ENCODE measurements around the gene NIN. TPM values are rescaled to one million over a fixed set of nuclear protein-coding genes. Genes with fewer than 3 reads are reported as not detected.

The NIN gene
- total RNA-seq, 2 experiments from 2014 or later = 70.8 to 71.3 TPM

DNA sequence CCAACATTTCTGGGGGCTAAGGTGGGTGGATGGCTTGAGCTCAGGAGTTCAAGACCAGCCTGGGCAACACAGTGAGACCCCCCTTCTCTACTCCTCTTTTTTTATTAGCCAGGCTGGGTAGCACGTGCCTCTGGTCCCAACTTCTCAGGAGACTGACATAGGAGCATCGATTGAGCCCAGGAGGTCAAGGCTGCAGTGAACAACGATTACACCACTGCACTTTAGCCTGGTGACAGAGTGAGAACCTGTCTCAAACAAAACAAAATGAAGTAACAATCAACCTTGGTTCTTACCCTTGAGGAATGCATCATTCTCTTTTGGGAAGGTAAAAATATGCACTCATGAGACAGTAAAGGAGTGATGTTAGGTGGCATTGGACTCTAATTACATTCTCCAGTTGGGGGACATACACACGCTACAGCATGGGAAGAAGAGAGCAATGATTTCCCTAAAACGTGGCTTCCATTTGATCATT, 3.9 kb upstream of the NIN start:
- no peak overlapping the region for H3K4me3 Mint-ChIP-seq
- CTCF ChIA-PET = interaction anchor here (1.0 kb wide), 1 partner anchor 20 kb away, joined by 3 read pairs; no protein-coding TSS in a partner anchor
- DNase-seq (no peak), ATAC-seq (no peak)
- H3K4me1 Mint-ChIP-seq = peaks cover 40% of the 10 kb centered on the region
- H3K27ac Mint-ChIP-seq = no peak overlapping the region
- peaks cover 1% of the 10 kb centered on the region for H3K36me3 Mint-ChIP-seq
- H3K27me3 Mint-ChIP-seq = peaks cover 6% of the 10 kb centered on the region
- H3K9me3 Mint-ChIP-seq (ENCODE audit: low read depth) = no peaks in the 10 kb centered on the region

DNA sequence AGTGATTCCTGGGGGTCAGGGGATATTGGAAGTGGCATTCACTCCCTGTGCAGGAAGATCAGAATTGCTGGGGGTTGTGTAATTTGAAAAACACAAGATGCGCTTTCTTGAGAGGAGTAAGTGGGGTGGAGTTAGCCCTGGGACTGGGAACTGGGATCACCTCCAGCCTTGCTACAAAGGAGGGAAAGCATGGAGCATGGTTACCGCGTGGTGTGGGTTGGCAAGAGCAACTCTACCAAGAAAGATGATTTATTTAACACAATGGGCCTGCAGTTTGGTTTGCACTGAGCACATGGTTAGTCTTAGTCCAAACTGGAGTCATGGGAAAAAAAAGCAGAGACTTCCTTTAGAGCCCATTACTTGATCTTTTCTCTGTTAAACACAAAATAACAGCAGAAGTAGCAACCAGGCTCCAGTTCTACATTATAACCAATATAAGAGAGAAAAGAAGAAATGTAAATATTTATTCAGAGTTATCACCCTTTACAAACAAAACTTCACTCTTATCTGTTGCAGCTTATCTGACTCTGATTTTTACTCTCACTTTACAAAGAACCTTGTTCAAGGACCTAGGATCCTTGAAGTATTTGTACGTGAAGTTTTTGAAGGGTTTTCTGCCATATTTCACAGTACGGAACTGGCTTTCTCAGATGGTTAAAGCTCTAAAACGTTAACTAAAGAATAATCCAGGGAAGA, 2.1 kb upstream of the NIN start:
- Mint-ChIP-seq H3K4me3 (no peak overlapping the region), H3K27ac (no peak overlapping the region), H3K27me3 (peaks cover 6% of the 10 kb centered on the region), H3K4me1 (peaks cover 43% of the 10 kb centered on the region), H3K9me3 (ENCODE audit: low read depth) (no peaks in the 10 kb centered on the region), H3K36me3 (peaks cover 8% of the 10 kb centered on the region)
- CTCF ChIA-PET = no interaction called here
- no peak for DNase-seq
- no peak for ATAC-seq

DNA sequence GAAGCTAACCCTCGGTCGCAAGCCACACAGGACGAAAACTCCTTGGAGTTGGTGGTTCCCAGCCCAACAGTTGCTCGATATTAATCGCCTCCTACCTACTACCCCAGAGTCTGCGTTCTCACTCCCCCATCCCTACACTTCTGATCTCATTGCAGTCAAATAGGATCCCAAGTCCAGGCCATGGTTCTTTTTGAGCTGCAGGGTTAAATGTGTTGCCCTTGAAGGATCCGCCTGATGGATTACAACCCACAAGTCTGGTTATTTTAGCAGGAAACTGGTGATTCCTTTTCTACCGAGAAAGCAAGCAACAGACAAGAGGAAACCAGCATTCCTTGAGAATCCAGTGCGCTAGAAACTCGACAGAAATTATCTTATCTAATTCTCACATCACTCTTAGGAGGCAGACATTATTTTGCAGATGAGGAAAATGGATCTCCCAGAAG, 785 bp upstream of the NIN start:
- CTCF ChIA-PET = interaction anchor here (1.1 to 1.4 kb wide), 3 partner anchors 27 to 272 kb away, joined by 3 to 5 read pairs (median 3); no protein-coding TSS in a partner anchor
- DNase-seq (no peak), ATAC-seq (no peak)
- H3K36me3 Mint-ChIP-seq = peaks cover 12% of the 10 kb centered on the region
- peak overlapping the region; percentile 84 for H3K27ac Mint-ChIP-seq
- peak overlapping the region; percentile 83 for H3K4me3 Mint-ChIP-seq
- H3K27me3 Mint-ChIP-seq = peaks cover 6% of the 10 kb centered on the region
- H3K9me3 Mint-ChIP-seq (ENCODE audit: low read depth) = no peaks in the 10 kb centered on the region
- peaks cover 49% of the 10 kb centered on the region for H3K4me1 Mint-ChIP-seq

DNA sequence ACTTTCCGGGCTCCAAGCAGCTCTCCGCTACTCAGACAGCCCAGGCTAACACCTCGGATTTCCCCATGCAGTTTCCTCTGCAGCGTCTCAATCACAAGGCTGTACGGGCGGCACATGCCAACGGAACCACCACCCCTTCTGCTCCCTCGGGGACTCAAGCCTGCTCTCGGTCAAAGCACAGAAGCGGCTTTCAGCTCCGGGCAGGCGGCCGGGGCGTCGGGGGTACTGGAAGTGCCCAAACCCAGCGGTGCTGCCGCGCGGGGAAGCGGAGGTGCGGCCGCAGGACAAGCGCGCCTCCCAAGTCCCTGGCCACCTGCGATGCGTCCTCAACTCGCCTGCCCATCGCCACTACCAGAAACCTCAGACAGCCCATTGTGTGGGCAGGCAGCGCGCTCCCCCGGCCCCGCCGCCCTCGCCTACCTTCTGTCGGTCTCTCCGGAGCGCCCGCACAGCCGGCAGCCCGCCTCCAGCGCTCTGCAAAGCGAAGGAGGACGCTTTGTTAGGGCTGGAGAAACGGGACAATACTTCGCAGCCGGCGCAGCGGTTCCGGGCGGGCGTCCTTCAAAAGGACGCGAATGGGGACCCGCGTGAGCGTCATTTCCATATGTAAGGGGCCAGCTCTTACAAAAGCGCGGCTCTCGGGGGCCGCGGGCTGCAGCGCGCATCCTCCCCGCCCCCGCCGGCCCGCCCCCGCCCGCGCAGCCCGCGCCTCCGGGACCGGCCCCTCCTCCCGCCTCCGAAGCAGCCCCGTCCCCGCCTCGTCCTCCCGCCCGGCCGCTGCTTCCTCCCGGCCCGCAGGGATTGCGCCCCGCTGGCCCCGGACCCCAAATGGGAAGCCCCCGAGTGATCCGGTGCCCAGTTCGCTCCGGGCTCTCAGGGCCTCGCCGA, 674 bp downstream of the NIN start:
- H3K27ac Mint-ChIP-seq = peak overlapping the region; percentile 76
- peaks cover 6% of the 10 kb centered on the region for H3K27me3 Mint-ChIP-seq
- peaks cover 52% of the 10 kb centered on the region for H3K4me1 Mint-ChIP-seq
- DNase-seq (peak; percentile 76), ATAC-seq (peak; percentile 60)
- no peaks in the 10 kb centered on the region for H3K9me3 Mint-ChIP-seq (ENCODE audit: low read depth)
- CTCF ChIA-PET = interaction anchor here (0.5 to 4.4 kb wide), 11 partner anchors 9 to 509 kb away, joined by 3 to 36 read pairs (median 5); no protein-coding TSS in a partner anchor
- H3K36me3 Mint-ChIP-seq = peaks cover 18% of the 10 kb centered on the region
- peak overlapping the region; percentile 87 for H3K4me3 Mint-ChIP-seq

DNA sequence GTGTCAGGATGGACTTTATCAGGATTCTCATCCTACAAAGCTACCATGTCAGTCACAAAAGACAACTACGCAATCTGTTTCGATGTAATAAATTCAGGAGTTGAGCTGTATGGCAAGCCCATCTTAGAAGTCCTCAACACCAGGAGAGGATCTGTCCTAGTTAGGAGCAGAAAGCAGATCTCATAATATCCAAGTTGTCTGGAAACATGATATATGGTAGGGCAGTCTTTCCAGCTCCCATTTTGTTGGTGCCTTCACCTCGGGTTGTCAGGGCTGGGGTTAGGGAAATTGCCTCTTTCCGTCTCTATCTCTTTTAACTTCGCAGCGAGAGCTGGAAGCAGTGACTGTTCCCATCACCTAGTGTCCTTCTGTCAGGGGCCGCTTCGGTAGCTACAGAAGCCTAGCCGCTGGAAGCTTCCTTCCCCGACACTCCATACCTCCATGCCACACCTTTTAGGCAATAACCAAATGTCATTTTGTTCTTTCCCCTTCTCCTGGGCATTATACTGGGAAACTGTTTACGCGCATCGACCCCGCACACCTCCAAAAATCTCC, 1.4 kb downstream of the NIN start:
- no peak for DNase-seq
- Mint-ChIP-seq H3K4me1 (peaks cover 52% of the 10 kb centered on the region), H3K4me3 (peak overlapping the region; percentile 87), H3K36me3 (peaks cover 18% of the 10 kb centered on the region), H3K9me3 (ENCODE audit: low read depth) (no peaks in the 10 kb centered on the region), H3K27me3 (peaks cover 6% of the 10 kb centered on the region), H3K27ac (peak overlapping the region; percentile 76)
- no peak for ATAC-seq
- CTCF ChIA-PET = interaction anchor here (0.8 to 4.4 kb wide), 11 partner anchors 9 to 508 kb away, joined by 3 to 36 read pairs (median 5); no protein-coding TSS in a partner anchor

DNA sequence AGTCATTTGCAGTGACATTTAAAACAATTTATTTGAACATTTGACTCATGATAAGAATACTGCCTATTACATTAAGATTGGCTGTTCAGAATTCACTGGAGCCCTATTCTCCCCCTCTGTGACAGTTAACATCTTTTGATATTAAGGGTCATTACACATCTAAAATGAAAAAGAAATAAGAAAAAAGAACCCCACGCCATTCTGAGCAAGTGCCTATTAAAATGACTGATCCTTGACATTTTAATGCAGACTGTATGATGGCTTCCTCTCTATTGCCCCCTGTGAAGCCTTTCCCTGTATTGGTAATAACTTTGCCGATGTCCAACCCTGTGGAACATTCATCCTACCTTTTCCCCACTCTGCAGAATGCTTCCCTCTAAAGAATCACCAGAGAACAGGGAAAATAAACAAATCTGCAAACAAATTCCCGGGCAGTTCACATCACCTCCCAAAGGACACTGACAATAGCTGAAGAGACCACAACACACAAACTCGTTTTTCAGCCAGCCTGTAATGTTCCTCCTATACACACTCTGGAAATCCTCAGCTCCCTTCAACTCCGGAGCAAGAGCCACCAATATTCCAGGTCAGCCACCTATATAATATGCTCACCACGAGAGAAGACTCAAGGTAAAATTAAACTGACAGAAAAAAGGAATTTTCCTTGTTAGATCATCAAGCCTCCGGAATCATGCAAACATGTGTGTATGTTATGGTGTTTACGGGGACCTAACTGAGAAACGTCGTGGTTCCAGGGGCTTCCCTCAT, 2.1 kb downstream of the NIN start:
- ATAC-seq (no peak), DNase-seq (no peak)
- Mint-ChIP-seq H3K4me3 (peak overlapping the region; percentile 87), H3K27me3 (peaks cover 6% of the 10 kb centered on the region), H3K36me3 (peaks cover 18% of the 10 kb centered on the region), H3K4me1 (peaks cover 56% of the 10 kb centered on the region), H3K27ac (peak overlapping the region; percentile 61), H3K9me3 (ENCODE audit: low read depth) (no peaks in the 10 kb centered on the region)
- CTCF ChIA-PET = interaction anchor here (0.8 to 4.4 kb wide), 10 partner anchors 8 to 55 kb away, joined by 3 to 36 read pairs (median 5); no protein-coding TSS in a partner anchor

DNA sequence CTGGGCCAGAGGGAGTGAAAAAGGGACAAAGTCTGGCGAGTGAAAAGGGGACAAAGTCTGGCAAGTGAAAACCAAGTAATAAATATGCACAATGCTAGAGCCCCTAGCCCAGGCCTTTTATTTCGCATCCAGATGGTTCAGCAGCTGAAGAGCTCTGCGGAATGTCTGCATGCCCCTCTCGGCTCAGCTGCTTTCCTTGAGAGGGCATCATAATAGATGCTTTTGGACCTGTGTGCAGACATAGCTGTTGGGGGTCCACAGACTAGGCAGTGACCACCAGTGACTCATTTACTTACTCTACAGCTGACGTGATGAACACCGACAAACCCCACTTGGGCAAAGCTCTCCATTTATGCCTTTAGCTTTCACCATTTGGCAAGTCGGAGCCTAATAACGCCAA, 4.3 kb downstream of the NIN start:
- ATAC-seq (no peak), DNase-seq (no peak)
- CTCF ChIA-PET = interaction anchor here (1.1 to 4.4 kb wide), 5 partner anchors 29 to 284 kb away, joined by 3 to 36 read pairs (median 4); no protein-coding TSS in a partner anchor
- Mint-ChIP-seq H3K9me3 (ENCODE audit: low read depth) (no peaks in the 10 kb centered on the region), H3K4me3 (no peak overlapping the region), H3K27me3 (no peaks in the 10 kb centered on the region), H3K36me3 (peaks cover 17% of the 10 kb centered on the region), H3K4me1 (peaks cover 71% of the 10 kb centered on the region), H3K27ac (no peak overlapping the region)

DNA sequence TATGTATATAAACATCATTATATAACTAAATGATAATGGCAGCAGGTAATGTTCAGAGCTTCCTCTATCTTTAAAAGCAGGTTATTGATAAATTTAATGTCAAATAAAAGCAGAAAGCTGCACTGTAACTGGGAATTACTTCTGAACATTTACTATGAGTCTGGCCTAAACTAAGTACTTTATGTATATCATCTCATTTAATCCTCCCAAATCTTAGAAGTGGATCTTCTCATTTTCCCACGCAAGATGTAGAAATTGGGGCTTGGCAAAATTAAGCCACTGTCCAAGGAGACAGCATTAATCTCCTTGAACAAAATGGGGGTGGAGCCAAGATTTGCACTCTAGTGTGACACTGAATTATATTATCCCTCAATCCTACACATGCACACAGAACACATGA, 5.7 kb downstream of the NIN start:
- H3K27ac Mint-ChIP-seq = no peak overlapping the region
- DNase-seq (no peak), ATAC-seq (no peak)
- H3K4me1 Mint-ChIP-seq = peaks cover 81% of the 10 kb centered on the region
- peaks cover 26% of the 10 kb centered on the region for H3K36me3 Mint-ChIP-seq
- no peaks in the 10 kb centered on the region for H3K27me3 Mint-ChIP-seq
- no peak overlapping the region for H3K4me3 Mint-ChIP-seq
- no peaks in the 10 kb centered on the region for H3K9me3 Mint-ChIP-seq (ENCODE audit: low read depth)
- CTCF ChIA-PET = interaction anchor here (1.0 kb wide), 1 partner anchor 10 kb away, joined by 3 read pairs; no protein-coding TSS in a partner anchor

DNA sequence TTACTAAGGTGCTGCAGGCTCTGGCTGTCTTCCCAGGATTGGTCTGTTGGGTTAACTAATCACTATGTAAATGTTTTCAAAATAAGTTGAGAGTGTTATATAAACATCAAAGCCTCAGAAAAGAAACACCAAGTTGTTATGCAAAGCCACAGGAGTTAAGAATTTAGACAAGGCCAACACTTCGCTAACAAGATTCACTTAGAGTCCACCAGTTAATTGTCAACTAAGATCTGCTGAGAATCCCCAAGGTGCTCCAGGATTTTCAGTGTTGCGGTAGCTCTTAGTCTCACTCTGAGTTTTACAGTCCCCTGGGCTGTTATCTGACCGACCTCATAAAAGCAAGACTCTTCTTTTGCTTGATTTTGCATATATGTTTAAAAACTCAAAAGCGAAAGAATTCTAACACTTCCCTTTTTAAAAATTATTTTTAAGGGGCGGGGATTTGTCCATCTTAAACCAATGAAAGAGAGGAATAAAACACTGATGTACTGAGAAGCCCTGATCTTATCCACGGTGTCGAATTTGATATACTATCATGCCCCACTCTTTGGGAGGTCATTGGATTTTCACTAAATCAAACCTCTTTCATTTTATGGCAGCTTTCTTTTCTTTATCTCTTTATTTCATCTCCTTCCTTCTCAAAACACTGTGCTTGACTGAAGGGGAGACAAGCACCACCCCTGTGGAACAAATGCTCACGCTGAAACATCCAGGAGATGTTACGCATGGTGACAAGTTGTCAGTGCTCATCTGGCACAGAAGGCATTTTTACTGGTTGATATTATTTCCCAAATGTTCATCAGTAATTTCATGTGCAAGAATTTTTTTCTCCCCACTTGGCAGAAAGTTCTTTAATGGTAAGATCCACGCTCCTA, 7.0 kb downstream of the NIN start:
- Mint-ChIP-seq H3K4me1 (peaks cover 83% of the 10 kb centered on the region), H3K27me3 (no peaks in the 10 kb centered on the region), H3K9me3 (ENCODE audit: low read depth) (peaks cover 3% of the 10 kb centered on the region), H3K36me3 (peaks cover 30% of the 10 kb centered on the region), H3K27ac (peak overlapping the region; percentile 88), H3K4me3 (peak overlapping the region; percentile 68)
- CTCF ChIA-PET = interaction anchor here (0.7 to 4.6 kb wide), 3 partner anchors 9 to 61 kb away, joined by 3 to 30 read pairs (median 3); no protein-coding TSS in a partner anchor
- DNase-seq (no peak), ATAC-seq (no peak)

DNA sequence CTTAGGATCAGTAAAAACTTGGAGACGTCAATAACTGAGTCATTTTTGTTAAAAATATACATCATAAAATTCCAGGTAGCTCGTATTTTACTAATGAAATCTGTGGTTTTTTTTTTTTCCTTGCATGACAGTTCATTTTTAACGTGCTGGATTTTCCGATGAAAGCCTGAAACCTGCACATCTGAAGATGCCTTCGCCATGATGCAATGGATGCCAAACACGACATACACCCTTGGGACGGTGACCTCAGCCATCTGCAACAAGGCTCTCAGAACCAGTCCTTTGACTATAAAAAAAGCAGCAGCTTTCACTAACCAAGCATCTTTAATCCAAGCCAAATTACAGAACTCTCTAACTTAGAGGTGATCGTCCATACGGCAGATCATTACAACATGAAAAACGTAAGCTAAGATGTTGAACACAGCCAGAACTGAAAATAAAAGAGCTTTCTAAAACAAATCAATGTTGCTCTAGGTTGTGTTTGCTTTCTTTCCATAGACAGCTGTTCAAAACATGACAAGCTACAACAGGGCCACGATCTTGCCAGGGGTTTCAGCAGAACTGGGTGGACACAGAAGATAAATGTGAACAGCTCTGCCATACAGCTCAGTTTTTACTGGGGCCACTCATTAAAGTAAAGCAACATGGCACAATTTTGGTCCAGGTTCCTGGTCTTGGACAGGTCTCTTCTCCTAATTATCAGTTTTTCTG, 7.8 kb downstream of the NIN start:
- H3K4me1 Mint-ChIP-seq = peaks cover 75% of the 10 kb centered on the region
- peak overlapping the region; percentile 88 for H3K27ac Mint-ChIP-seq
- ATAC-seq (peak; percentile 12), DNase-seq (no peak)
- H3K36me3 Mint-ChIP-seq = peaks cover 33% of the 10 kb centered on the region
- H3K9me3 Mint-ChIP-seq (ENCODE audit: low read depth) = peaks cover 3% of the 10 kb centered on the region
- CTCF ChIA-PET = interaction anchor here (0.7 to 4.6 kb wide), 4 partner anchors 8 to 61 kb away, joined by 3 to 30 read pairs (median 3); no protein-coding TSS in a partner anchor
- no peaks in the 10 kb centered on the region for H3K27me3 Mint-ChIP-seq
- peak overlapping the region; percentile 68 for H3K4me3 Mint-ChIP-seq

DNA sequence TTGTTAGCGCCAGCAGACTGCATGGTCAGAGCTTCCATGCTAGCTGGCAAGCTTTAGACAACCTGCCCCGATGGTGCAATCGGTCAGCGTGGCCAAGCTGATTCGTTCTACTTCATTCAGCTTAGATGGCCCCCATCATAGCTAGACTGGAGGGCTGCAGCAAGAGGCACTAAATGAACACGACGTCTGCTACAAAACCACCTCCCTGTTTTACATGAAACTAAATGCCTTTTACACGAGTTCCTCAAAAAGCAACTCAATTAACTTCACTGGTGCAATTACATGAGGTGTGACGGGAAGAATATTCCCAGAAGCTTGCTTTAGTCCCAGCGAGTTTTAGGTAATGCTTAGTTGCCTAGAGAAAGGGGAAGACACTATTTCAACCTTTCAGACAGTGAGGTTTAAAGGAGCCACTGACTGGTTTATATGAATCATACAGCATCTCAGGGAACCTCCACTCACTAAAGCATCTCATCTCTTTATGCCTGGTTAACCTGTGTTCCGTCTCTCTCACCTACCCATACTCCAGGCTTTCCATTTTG, 8.4 kb downstream of the NIN start:
- Mint-ChIP-seq H3K4me1 (peaks cover 73% of the 10 kb centered on the region), H3K4me3 (peak overlapping the region; percentile 68), H3K27ac (peak overlapping the region; percentile 88), H3K9me3 (ENCODE audit: low read depth) (peaks cover 3% of the 10 kb centered on the region), H3K27me3 (no peaks in the 10 kb centered on the region), H3K36me3 (peaks cover 34% of the 10 kb centered on the region)
- ATAC-seq = peak; percentile 64
- peak; percentile 50 for DNase-seq
- CTCF ChIA-PET = interaction anchor here (0.8 to 4.6 kb wide), 4 partner anchors 8 to 45 kb away, joined by 3 to 30 read pairs (median 8); no protein-coding TSS in a partner anchor

Measured in activated CD8-positive, alpha-beta memory T cell treated with anti-CD3 and anti-CD28 coated beads, Interleukin-2, amount 10 ng/mL, durations not matched to agents 7 days and 5 days (primary cell).